Type B pancreatic cell (in vitro differentiated cells): ENCODE results near the gene TSPO. TPM values are rescaled to one million over a fixed set of nuclear protein-coding genes. Genes with fewer than 3 reads are reported as not detected.

ENCODE experiments used
- DNase-seq: peaks from one replicate; pipeline ENCODE4 v3.0.0; 2021; ENCODE audit warnings: mixed read lengths; ENCODE audit not compliant: unreplicated experiment; ENCODE audit errors: extremely low spot score
- H3K27ac Mint-ChIP-seq: 2 replicates; pipeline ENCODE4 v1.8.0; 2021; ENCODE audit warnings: mild to moderate bottlenecking, mixed read lengths
- H3K27me3 Mint-ChIP-seq: 2 replicates; pipeline ENCODE4 v1.8.0; 2021; ENCODE audit warnings: mixed read lengths
- H3K36me3 Mint-ChIP-seq: 2 replicates; pipeline ENCODE4 v1.8.0; 2021; ENCODE audit warnings: mixed read lengths
- H3K4me1 Mint-ChIP-seq: one replicate; pipeline ENCODE4 v1.8.0; 2021; ENCODE audit warnings: mixed read lengths; ENCODE audit not compliant: unreplicated experiment
- H3K4me3 Mint-ChIP-seq: 2 replicates; pipeline ENCODE4 v1.8.0; 2021; ENCODE audit warnings: mild to moderate bottlenecking, mixed read lengths
- H3K9me3 Mint-ChIP-seq: 2 replicates; pipeline ENCODE4 v1.8.0; 2021; ENCODE audit warnings: mixed read lengths
- total RNA-seq: library from RNA; stranded (reverse); gene quantifications from 2 replicates; pipeline ENCODE4 v1.2.1, GENCODE V29; 2021; ENCODE audit warnings: low replicate concordance
- TF ChIP-seq, protein P1 (sequence below): fragments of 200-600 bp; sonication (generic); conservative IDR thresholded peaks from 2 replicates; pipeline ENCODE4 v1.5.0; 2021; ENCODE audit warnings: antibody characterized with exemption, mild to moderate bottlenecking

Gene TSPO
- total RNA-seq, 1 donor from 2014 or later = 16.9 TPM

DNA sequence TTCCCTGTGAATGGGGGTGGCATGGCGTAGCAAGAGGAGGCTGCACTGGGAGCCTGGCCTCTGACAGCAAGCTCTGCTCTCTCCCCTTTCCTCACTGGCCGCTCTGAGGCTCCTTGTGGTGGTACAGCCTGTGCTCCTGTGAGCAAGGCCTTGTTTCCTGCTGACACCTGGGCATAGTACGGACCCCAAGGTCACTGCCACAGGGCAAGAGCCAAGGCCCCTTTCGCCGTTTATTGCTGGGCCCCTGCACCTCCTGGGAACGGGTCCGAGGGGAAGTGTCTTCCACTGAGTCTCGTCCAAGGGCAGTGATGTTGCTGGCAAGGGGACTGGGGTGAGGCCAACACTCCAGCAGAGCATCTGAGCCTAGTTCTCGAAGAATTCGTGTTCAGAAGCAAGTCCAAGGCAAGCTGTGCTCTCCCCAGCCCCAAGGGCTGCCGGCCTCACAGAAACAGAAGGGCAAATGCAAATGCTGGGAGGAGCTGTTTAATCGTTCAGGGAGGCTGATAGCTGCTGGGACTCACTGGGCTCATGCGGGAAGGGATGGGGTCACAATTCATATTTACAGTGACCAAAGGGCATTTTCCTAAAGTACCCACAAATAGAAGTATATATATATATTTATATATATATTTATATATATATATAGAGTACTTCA lies 51.5 kb downstream of the TSPO start:
- no peak overlapping the region for H3K4me3 Mint-ChIP-seq

DNA sequence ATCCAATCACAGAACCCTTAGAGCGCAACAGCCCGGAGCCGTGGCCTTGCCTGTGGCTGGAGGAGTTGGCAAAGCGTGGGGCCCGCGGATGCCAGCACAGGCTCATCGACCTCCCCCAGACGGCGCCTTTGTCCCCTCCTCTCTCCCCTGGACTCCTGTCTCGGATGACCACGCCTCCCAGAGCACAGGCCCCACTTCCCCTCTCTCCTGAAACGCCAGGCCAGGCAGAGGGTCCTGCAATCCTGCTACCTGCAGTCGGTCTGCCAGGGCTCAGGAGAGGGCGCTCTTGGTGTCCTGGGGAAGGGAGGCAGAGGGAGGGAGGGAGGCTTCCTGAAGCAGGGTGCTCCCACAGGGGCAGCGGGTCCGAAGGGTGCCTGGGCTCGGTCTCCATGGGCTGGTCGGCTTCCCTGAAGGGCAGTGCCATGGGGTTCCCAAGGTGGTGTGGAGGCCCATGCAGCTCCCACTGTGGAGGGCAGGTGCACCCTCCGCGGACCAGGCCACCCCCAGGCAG lies 52.2 kb downstream of the TSPO start:
- no peaks in the 10 kb centered on the region for H3K27me3 Mint-ChIP-seq
- no peaks in the 10 kb centered on the region for H3K9me3 Mint-ChIP-seq
- no peaks in the 10 kb centered on the region for H3K36me3 Mint-ChIP-seq
- TF ChIP-seq, protein P1, sequence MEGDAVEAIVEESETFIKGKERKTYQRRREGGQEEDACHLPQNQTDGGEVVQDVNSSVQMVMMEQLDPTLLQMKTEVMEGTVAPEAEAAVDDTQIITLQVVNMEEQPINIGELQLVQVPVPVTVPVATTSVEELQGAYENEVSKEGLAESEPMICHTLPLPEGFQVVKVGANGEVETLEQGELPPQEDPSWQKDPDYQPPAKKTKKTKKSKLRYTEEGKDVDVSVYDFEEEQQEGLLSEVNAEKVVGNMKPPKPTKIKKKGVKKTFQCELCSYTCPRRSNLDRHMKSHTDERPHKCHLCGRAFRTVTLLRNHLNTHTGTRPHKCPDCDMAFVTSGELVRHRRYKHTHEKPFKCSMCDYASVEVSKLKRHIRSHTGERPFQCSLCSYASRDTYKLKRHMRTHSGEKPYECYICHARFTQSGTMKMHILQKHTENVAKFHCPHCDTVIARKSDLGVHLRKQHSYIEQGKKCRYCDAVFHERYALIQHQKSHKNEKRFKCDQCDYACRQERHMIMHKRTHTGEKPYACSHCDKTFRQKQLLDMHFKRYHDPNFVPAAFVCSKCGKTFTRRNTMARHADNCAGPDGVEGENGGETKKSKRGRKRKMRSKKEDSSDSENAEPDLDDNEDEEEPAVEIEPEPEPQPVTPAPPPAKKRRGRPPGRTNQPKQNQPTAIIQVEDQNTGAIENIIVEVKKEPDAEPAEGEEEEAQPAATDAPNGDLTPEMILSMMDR = no peak
- H3K4me1 Mint-ChIP-seq = no peaks in the 10 kb centered on the region
- no peak overlapping the region for H3K27ac Mint-ChIP-seq
- H3K4me3 Mint-ChIP-seq = no peak overlapping the region
- DNase-seq = no peak

More for the DNA sequence above, 51.5 kb downstream of the TSPO start:
- no peaks in the 10 kb centered on the region for H3K27me3 Mint-ChIP-seq
- no peaks in the 10 kb centered on the region for H3K36me3 Mint-ChIP-seq
- TF ChIP-seq, protein P1 = no peak
- H3K4me1 Mint-ChIP-seq = no peaks in the 10 kb centered on the region
- DNase-seq = no peak
- H3K27ac Mint-ChIP-seq = no peak overlapping the region
- H3K9me3 Mint-ChIP-seq = no peaks in the 10 kb centered on the region

DNA sequence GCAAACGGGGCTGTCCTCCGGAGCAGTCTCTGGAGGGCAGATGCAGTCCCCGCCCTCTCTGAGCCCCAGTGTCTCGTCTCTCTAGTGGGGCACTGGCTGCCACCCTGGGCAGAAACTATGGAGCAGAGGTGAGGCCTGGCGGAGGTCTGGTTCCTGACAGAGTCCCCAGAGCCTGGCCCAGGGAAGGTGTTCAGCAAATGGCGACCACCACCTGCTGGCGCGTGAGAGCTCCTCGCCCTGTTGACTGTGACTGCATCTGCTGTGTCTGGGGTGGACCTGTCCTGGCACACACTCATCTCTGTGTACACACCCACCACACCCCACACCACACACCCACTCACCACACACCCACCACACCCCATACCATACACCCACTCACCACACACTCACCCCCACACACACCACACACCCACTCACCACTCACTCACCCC lies 53.9 kb downstream of the TSPO start:
- no peak for DNase-seq
- no peaks in the 10 kb centered on the region for H3K9me3 Mint-ChIP-seq
- no peaks in the 10 kb centered on the region for H3K36me3 Mint-ChIP-seq
- H3K4me3 Mint-ChIP-seq = no peak overlapping the region
- no peaks in the 10 kb centered on the region for H3K27me3 Mint-ChIP-seq
- no peak overlapping the region for H3K27ac Mint-ChIP-seq
- H3K4me1 Mint-ChIP-seq = no peaks in the 10 kb centered on the region
- TF ChIP-seq, protein P1 = no peak

DNA sequence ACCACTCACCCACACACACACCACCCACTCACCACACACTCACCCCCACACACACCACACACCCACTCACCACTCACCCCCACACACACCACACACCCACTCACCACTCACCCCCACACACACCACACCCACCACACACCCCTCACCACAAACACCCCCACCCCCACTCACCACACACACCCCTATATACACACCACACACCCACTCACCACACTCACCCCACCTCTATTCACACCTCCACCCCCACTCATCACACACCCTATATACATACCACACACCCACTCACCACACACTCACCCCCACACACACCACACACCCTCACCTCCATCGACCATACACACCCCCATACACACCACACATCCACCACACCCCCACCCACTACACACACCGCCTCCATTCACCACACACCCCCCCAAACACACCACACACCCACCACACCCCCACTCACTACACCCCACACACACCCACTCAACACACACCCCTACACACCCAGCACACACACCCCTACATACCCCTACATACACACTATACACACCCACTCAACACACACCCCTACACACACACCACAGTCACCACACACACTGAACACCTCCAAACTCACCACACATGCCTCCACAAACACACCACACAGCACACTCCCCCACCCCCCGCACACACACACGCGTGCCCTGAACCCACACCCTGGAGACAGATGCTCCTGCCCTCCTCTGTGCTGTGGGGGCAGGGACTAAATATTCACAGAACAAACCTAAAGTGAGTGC lies 54.6 kb downstream of the TSPO start:
- Mint-ChIP-seq H3K27ac (no peak overlapping the region), H3K27me3 (no peaks in the 10 kb centered on the region), H3K36me3 (no peaks in the 10 kb centered on the region), H3K4me3 (no peak overlapping the region), H3K4me1 (no peaks in the 10 kb centered on the region), H3K9me3 (no peaks in the 10 kb centered on the region)
- no peak for DNase-seq
- TF ChIP-seq, protein P1 = no peak

DNA sequence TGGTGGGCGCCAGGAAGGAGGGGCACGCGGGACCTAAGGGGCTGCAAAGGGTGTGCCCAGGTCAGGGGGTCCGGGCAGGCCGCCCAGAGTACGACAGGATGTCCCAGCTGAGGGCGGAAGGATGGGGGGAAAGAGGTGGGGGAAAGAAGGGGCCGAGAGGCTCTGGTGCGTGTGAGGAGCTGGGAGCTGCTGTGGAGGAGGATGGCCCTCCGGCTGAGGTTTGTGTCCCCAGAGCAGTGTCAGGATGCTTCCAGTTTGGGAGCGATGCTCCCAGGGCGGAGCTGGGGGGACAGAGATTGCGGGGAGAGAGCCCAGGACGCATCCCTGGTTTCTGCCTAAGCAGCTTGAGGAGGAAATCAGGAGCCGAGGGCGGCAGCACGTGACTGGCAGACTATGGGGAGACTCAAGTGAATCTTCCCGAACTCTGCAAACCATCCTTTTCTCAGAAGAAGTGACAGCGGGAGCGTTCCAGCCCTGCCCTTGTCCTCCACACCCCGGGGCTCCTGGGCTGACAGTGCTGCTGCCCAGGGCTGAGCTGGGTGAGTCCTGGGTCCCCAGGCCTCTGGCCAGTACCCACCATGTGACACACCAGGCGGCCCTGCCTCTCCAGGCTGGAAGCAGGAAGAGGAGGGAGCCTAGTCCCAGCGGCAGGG lies 55.3 kb downstream of the TSPO start:
- no peaks in the 10 kb centered on the region for H3K9me3 Mint-ChIP-seq
- H3K4me1 Mint-ChIP-seq = no peaks in the 10 kb centered on the region
- no peaks in the 10 kb centered on the region for H3K36me3 Mint-ChIP-seq
- TF ChIP-seq, protein P1 = no peak
- H3K4me3 Mint-ChIP-seq = no peak overlapping the region
- DNase-seq = no peak
- H3K27me3 Mint-ChIP-seq = no peaks in the 10 kb centered on the region
- H3K27ac Mint-ChIP-seq = no peak overlapping the region
